Measurements from ENCODE around the gene ELP1.

- TF ChIP-seq EZH2 (IDR thresholded peaks at IDR 0.05; ENCODE audit: insufficient read depth, poor library complexity, severe bottlenecking): no peak
- TF ChIP-seq EZH2phosphoT487 (IDR thresholded peaks at IDR 0.05; ENCODE audit: insufficient read depth, low read depth): no peak
Measured at GRCh38 chr9:108933718-108934322, at the start of gene ELP1.
